ENCODE measurements around the gene PRKCZ.

PRKCZ gene

GRCh38 chr1:2233997-2234761, 184.0 kb downstream of the PRKCZ start:
- Mint-ChIP-seq H3K4me3 (peak overlapping the region; percentile 73), H3K4me1 (peaks cover 91% of the 10 kb centered on the region), H3K9me3 (no peaks in the 10 kb centered on the region), H3K27me3 (no peaks in the 10 kb centered on the region), H3K27ac (peak overlapping the region; percentile 89), H3K36me3 (peaks cover 7% of the 10 kb centered on the region)
- ATAC-seq, result peak; percentile 83

DNA sequence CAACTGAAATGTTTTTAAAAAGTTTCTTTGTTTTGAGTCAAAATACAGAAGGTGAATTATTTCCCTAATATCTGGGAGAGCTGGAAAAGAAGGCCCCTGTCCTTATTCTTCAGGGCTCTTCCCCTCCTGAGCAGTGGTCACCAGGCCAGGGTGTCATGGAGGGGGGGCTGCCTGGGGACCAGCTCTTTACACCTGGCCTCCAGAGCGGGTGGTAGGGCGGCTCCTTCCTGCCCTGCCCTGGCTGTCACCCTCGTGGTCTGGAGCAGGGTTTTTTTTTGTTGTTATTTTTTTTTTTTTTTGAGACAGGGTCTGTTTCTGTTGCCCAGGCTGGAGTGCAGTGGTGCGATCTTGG, 184.5 kb downstream of the PRKCZ start:
- H3K4me3 Mint-ChIP-seq, result peak overlapping the region; percentile 73
- peaks cover 91% of the 10 kb centered on the region for H3K4me1 Mint-ChIP-seq
- H3K36me3 Mint-ChIP-seq, result peaks cover 7% of the 10 kb centered on the region
- ATAC-seq, result peak; percentile 57
- no peaks in the 10 kb centered on the region for H3K27me3 Mint-ChIP-seq
- H3K9me3 Mint-ChIP-seq, result no peaks in the 10 kb centered on the region
- peak overlapping the region; percentile 89 for H3K27ac Mint-ChIP-seq
